Prostate gland (tissue), 2 donors: ENCODE data around the gene COL5A1. TPM values are rescaled to one million over a fixed set of nuclear protein-coding genes. Genes with fewer than 3 reads are reported as not detected.

Source experiments
- DNase-seq: peaks from one replicate; pipeline ENCODE4 v3.0.0-alpha.2; 2019; ENCODE audit warnings: low spot score
- H3K27ac ChIP-seq, 2 donors: fragments of 200-600 bp; sonication (generic); 2 replicates each; pipeline ENCODE4 v1.5.1; 2017 to 2019
- H3K27me3 ChIP-seq: fragments of 200-600 bp; sonication (generic); replicated peaks from 2 replicates; pipeline ENCODE4 v1.5.1; 2019; ENCODE audit not compliant: insufficient read depth
- H3K36me3 ChIP-seq, 2 donors: fragments of 200-600 bp; sonication (generic); 1 replicate in 1 of 2; 2 replicates in 1 of 2; pipeline versions ENCODE4 v1.5.1 to v1.8.1; 2017 to 2019
- H3K4me1 ChIP-seq: fragments of 200-600 bp; sonication (generic); replicated peaks from 2 replicates; pipeline ENCODE4 v1.5.1; 2019
- H3K4me3 ChIP-seq, 2 donors: fragments of 200-600 bp; sonication (generic); 2 replicates each; pipeline ENCODE4 v1.5.1; 2017 to 2019
- H3K9me3 ChIP-seq: fragments of 200-600 bp; sonication (generic); 2 replicates; pipeline ENCODE4 v1.5.1; 2017
- POLR2A ChIP-seq: fragments of 450-650 bp; IDR thresholded peaks from one replicate; pipeline ENCODE4 v1.6.1; 2016; ENCODE audit warnings: antibody characterized with exemption, mild to moderate bottlenecking
- POLR2AphosphoS5 ChIP-seq: sonication (generic); formaldehyde crosslinking; IDR thresholded peaks from one replicate; pipeline ENCODE4 v1.6.1; 2017; ENCODE audit warnings: antibody characterized with exemption
- WGBS: methylation state at CpG from one replicate; pipeline ENCODE4 v1.1.5; 2018; 5-methylcytosine and 5-hydroxymethylcytosine counted together
- intact Hi-C: fragments of 100-400 bp; cut with DNase I; formaldehyde crosslinking; loops from one replicate; pipeline ENCODE4 v1.14.2; 2022
- total RNA-seq, 2 donors: library from RNA; depleted of rRNA; stranded (reverse); fragments of >200 nt; gene quantifications; one replicate each; pipeline ENCODE4 v1.1.0, GENCODE V29; 2016
- TF ChIP-seq, protein P1 (sequence below), 4 experiments: fragments of 200-600 bp in 2 of 4; fragments of 450-650 bp in 2 of 4; sonication (generic) in 2 of 4; IDR thresholded peaks; 1 replicate in 3 of 4; 2 replicates in 1 of 4; pipeline ENCODE4 v1.5.1; 2016 to 2019; ENCODE audit warnings: antibody characterized with exemption in 4 of 4, mild to moderate bottlenecking in 2 of 4, moderate library complexity in 2 of 4

Gene COL5A1
- total RNA-seq, 2 donors from 2014 or later = 16.9 to 36.0 TPM

DNA sequence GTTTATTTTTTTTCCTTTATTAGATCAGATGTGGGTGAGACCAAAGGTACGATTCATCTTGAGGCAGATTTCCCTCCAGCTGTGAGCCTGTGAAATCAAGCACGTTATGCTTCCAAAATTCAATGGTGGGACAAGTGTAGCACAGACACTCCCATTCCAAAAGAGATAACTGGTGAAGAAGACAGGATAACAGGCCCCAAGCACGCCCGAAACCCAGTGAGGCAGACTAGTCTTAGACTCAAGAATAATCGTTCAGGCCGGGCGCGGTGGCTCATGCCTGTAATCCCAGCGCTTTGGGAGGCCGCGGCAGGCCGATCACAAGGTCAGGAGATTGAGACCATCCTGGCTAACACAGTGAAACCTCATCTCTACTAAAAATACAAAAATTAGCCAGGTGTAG, 36.8 kb upstream of the COL5A1 start:
- TF ChIP-seq, protein P1, sequence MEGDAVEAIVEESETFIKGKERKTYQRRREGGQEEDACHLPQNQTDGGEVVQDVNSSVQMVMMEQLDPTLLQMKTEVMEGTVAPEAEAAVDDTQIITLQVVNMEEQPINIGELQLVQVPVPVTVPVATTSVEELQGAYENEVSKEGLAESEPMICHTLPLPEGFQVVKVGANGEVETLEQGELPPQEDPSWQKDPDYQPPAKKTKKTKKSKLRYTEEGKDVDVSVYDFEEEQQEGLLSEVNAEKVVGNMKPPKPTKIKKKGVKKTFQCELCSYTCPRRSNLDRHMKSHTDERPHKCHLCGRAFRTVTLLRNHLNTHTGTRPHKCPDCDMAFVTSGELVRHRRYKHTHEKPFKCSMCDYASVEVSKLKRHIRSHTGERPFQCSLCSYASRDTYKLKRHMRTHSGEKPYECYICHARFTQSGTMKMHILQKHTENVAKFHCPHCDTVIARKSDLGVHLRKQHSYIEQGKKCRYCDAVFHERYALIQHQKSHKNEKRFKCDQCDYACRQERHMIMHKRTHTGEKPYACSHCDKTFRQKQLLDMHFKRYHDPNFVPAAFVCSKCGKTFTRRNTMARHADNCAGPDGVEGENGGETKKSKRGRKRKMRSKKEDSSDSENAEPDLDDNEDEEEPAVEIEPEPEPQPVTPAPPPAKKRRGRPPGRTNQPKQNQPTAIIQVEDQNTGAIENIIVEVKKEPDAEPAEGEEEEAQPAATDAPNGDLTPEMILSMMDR (IDR thresholded peaks at IDR 0.05) = no peak
- TF ChIP-seq POLR2AphosphoS5 (no peak), POLR2A (no peak)
- Histone ChIP-seq H3K4me1 (no peaks in the 10 kb centered on the region), H3K9me3 (no peaks in the 10 kb centered on the region), H3K4me3 (no peak overlapping the region), H3K36me3 (no peaks in the 10 kb centered on the region), H3K27me3 (no peaks in the 10 kb centered on the region), H3K27ac (no peak overlapping the region)
- intact Hi-C loops = no loop called here
- DNase-seq = no peak
- WGBS = 91% methylated on average over 12 of the region's 12 CpGs

DNA sequence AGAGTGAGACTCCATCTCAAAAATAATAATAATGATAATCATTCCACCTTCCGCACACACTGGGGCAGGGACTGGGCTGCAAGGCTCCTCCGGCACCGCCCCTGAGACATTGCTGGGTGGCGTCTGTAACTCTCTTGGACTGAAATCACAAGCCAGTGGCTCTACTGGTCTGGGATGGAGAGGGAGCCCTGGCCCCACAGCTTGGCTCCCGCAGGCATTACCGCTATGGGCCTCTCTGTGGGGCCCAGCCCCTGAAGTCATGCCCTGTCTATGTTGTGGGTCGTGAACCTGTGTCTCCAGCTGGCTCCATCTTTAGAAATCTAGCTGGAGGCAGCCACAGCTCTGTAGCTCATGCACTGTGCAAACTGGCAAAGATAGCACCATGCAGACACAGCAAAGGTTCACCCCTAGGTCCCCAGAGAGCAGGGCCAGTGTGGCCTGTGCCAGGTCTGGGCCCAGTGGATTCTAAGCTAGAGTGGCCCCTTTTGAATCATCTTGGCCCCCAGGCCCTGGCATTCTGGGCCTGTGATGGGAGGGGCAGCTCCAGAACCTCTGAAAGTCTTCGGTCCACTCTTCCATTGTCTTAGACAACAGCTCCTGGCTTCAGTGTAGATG, 36.1 kb upstream of the COL5A1 start:
- no peak for DNase-seq
- Histone ChIP-seq H3K4me1 (no peaks in the 10 kb centered on the region), H3K27ac (no peak overlapping the region), H3K36me3 (no peaks in the 10 kb centered on the region), H3K9me3 (no peaks in the 10 kb centered on the region), H3K4me3 (no peak overlapping the region), H3K27me3 (no peaks in the 10 kb centered on the region)
- WGBS = 94% methylated on average over 8 of the region's 8 CpGs
- TF ChIP-seq, protein P1 (IDR thresholded peaks at IDR 0.05) = no peak
- TF ChIP-seq POLR2AphosphoS5 (no peak), POLR2A (no peak)
- intact Hi-C loops = no loop called here

- intact Hi-C loops = no loop called here
- Histone ChIP-seq H3K27me3 (no peaks in the 10 kb centered on the region), H3K4me1 (no peaks in the 10 kb centered on the region), H3K9me3 (no peaks in the 10 kb centered on the region), H3K4me3 (no peak overlapping the region), H3K36me3 (no peaks in the 10 kb centered on the region), H3K27ac (no peak overlapping the region)
- 64% methylated on average over 5 of the region's 5 CpGs for WGBS
- DNase-seq = no peak
- TF ChIP-seq, protein P1 (IDR thresholded peaks at IDR 0.05) = no peak
- no peak for TF ChIP-seq POLR2AphosphoS5
- TF ChIP-seq POLR2A = no peak
Observed at GRCh38 chr9:134605966-134606357, 35.6 kb upstream of the COL5A1 start.

DNA sequence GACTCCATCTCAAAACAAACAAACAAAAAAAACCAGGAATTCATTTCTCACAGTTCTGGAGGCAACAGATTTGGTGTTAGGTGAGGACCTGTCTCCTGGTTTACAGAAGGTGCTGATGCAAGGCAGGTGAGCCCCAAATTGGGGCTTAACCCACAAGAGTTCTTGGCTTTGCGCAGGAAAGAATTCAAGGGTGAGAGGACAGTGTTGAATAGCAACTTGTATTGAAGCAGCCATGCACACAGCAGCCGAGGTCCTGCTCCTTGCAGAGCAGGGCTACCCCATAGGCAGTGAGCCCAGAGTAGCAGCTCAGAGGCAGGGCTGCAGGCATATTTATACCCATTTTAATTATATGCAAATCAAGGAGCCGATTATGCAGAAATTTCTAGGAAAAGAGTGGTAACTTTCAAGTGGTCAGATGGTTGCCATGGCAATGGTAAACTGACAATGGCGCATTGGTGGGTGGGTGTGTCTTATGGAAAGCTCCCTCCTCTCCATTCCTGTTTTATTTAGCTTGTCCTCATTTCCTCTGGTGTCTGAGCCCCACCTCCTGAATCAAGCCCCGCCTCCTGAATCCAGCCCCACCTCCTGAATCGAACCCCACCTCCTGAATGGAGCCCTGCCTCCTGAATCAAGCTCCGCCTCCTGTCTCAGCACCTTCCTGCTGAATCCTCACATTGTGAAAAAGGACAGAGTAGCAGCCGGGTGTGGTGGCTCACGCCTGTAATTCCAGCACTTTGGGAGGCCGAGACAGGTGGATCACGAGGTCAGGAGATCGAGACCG, 34.5 kb upstream of the COL5A1 start:
- no peak for DNase-seq
- WGBS = 94% methylated on average over 13 of the region's 13 CpGs

More for the DNA sequence above, 34.5 kb upstream of the COL5A1 start:
- no peak overlapping the region for H3K4me3 ChIP-seq
- no peak for TF ChIP-seq POLR2A
- TF ChIP-seq POLR2AphosphoS5 = no peak
- TF ChIP-seq, protein P1 (IDR thresholded peaks at IDR 0.05) = no peak
- no peaks in the 10 kb centered on the region for H3K9me3 ChIP-seq
- no peak overlapping the region for H3K27ac ChIP-seq
- intact Hi-C loops = no loop called here
- no peaks in the 10 kb centered on the region for H3K36me3 ChIP-seq
- H3K27me3 ChIP-seq = no peaks in the 10 kb centered on the region
- no peaks in the 10 kb centered on the region for H3K4me1 ChIP-seq
